Neural crest cell (in vitro differentiated cells): Measurements from ENCODE around the gene SPG11. TPM values are rescaled to one million over a fixed set of nuclear protein-coding genes. Genes with fewer than 3 reads are reported as not detected.

Source experiments
- DNase-seq: peaks from one replicate; pipeline ENCODE4 v3.0.0; 2021; ENCODE audit warnings: low read depth, mixed read lengths, low spot score
- H3K27ac Mint-ChIP-seq: one replicate; pipeline ENCODE4 v1.8.0; 2021; ENCODE audit warnings: mild to moderate bottlenecking, mixed read lengths; ENCODE audit not compliant: unreplicated experiment
- H3K27me3 Mint-ChIP-seq: 2 replicates; pipeline ENCODE4 v1.8.0; 2021; ENCODE audit warnings: low read depth, mild to moderate bottlenecking, mixed read lengths
- H3K36me3 Mint-ChIP-seq: 2 replicates; pipeline ENCODE4 v1.8.0; 2021; ENCODE audit warnings: low read depth, mild to moderate bottlenecking, mixed read lengths
- H3K4me1 Mint-ChIP-seq: 2 replicates; pipeline ENCODE4 v1.8.0; 2021; ENCODE audit warnings: mixed read lengths
- H3K4me3 Mint-ChIP-seq: one replicate; pipeline ENCODE4 v1.8.0; 2021; ENCODE audit warnings: mild to moderate bottlenecking, mixed read lengths
- H3K9me3 Mint-ChIP-seq: 2 replicates; pipeline ENCODE4 v1.8.0; 2021; ENCODE audit warnings: mixed read lengths
- CTCF ChIP-seq: fragments of 200-600 bp; sonication (generic); conservative IDR thresholded peaks from 2 replicates; pipeline ENCODE4 v1.5.0; 2021; ENCODE audit warnings: antibody characterized with exemption, mild to moderate bottlenecking
- total RNA-seq: library from RNA; stranded (reverse); gene quantifications from 2 replicates; pipeline ENCODE4 v1.2.1, GENCODE V29; 2021

Gene SPG11
- total RNA-seq, 1 donor from 2014 or later, result 61.7 TPM

- no peak overlapping the region for H3K4me3 Mint-ChIP-seq
- H3K27me3 Mint-ChIP-seq, result no peaks in the 10 kb centered on the region
- no peaks in the 10 kb centered on the region for H3K4me1 Mint-ChIP-seq
- peaks cover 7% of the 10 kb centered on the region for H3K36me3 Mint-ChIP-seq
- TF ChIP-seq CTCF, result no peak
- peaks cover 3% of the 10 kb centered on the region for H3K9me3 Mint-ChIP-seq
- DNase-seq, result no peak
- no peak overlapping the region for H3K27ac Mint-ChIP-seq
Measured at GRCh38 chr15:44574734-44575133, 88.7 kb downstream of the SPG11 start.

- peaks cover under 1% of the 10 kb centered on the region for H3K9me3 Mint-ChIP-seq
- no peak overlapping the region for H3K27ac Mint-ChIP-seq
- no peaks in the 10 kb centered on the region for H3K4me1 Mint-ChIP-seq
- no peak for DNase-seq
- no peaks in the 10 kb centered on the region for H3K27me3 Mint-ChIP-seq
- H3K36me3 Mint-ChIP-seq, result peaks cover 5% of the 10 kb centered on the region
- H3K4me3 Mint-ChIP-seq, result no peak overlapping the region
- no peak for TF ChIP-seq CTCF
Measured at GRCh38 chr15:44573386-44573785, 90.1 kb downstream of the SPG11 start.

GRCh38 chr15:44570361-44570760 lies 93.1 kb downstream of the SPG11 start:
- Mint-ChIP-seq H3K27ac (peak overlapping the region; percentile 50), H3K4me3 (no peak overlapping the region), H3K36me3 (peaks cover 24% of the 10 kb centered on the region), H3K9me3 (no peaks in the 10 kb centered on the region), H3K4me1 (no peaks in the 10 kb centered on the region), H3K27me3 (no peaks in the 10 kb centered on the region)
- no peak for TF ChIP-seq CTCF
- DNase-seq, result no peak

- Mint-ChIP-seq H3K9me3 (peaks cover 4% of the 10 kb centered on the region), H3K27ac (no peak overlapping the region), H3K36me3 (peaks cover 31% of the 10 kb centered on the region), H3K4me3 (no peak overlapping the region), H3K4me1 (no peaks in the 10 kb centered on the region), H3K27me3 (no peaks in the 10 kb centered on the region)
- no peak for TF ChIP-seq CTCF
- DNase-seq, result no peak
Measured at GRCh38 chr15:44569316-44569715, 94.1 kb downstream of the SPG11 start.

GRCh38 chr15:44568338-44568737 lies 95.1 kb downstream of the SPG11 start:
- Mint-ChIP-seq H3K36me3 (peaks cover 41% of the 10 kb centered on the region), H3K27me3 (no peaks in the 10 kb centered on the region), H3K4me1 (no peaks in the 10 kb centered on the region), H3K27ac (no peak overlapping the region), H3K9me3 (peaks cover 4% of the 10 kb centered on the region), H3K4me3 (no peak overlapping the region)
- no peak for DNase-seq
- no peak for TF ChIP-seq CTCF

- Mint-ChIP-seq H3K27me3 (no peaks in the 10 kb centered on the region), H3K4me1 (no peaks in the 10 kb centered on the region), H3K36me3 (peaks cover 45% of the 10 kb centered on the region), H3K4me3 (no peak overlapping the region), H3K9me3 (peaks cover 4% of the 10 kb centered on the region), H3K27ac (no peak overlapping the region)
- DNase-seq, result no peak
- no peak for TF ChIP-seq CTCF
Measured at GRCh38 chr15:44566155-44566540, 97.3 kb downstream of the SPG11 start.
